ENCODE results near the gene ELMOD3. TPM values are rescaled to one million over a fixed set of nuclear protein-coding genes. Genes with fewer than 3 reads are reported as not detected.

The ELMOD3 gene
- total RNA-seq, 1 donor from 2014 or later, result 22.2 TPM

DNA sequence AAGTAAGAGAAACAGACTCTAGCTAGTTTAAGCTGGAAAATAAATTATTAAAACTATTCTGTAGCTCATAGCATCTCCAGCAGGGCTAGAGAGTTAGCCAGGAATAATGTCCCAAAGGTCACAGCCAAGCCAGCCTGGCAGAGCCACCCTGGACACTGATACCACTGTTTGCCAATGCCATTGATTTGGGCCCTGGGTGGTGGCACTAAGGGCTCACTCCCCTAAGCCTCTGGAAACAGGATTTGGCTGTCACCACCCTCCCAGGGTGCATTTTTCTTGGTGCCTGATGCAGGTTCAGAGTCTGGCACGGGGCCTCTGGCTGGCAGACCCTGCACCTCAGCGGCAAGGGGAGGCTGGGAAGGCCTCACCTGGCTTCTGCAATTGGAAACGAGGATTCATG lies 71.0 kb downstream of the ELMOD3 start:
- no peak overlapping the region for H3K4me3 Mint-ChIP-seq
- TF ChIP-seq, protein P1, sequence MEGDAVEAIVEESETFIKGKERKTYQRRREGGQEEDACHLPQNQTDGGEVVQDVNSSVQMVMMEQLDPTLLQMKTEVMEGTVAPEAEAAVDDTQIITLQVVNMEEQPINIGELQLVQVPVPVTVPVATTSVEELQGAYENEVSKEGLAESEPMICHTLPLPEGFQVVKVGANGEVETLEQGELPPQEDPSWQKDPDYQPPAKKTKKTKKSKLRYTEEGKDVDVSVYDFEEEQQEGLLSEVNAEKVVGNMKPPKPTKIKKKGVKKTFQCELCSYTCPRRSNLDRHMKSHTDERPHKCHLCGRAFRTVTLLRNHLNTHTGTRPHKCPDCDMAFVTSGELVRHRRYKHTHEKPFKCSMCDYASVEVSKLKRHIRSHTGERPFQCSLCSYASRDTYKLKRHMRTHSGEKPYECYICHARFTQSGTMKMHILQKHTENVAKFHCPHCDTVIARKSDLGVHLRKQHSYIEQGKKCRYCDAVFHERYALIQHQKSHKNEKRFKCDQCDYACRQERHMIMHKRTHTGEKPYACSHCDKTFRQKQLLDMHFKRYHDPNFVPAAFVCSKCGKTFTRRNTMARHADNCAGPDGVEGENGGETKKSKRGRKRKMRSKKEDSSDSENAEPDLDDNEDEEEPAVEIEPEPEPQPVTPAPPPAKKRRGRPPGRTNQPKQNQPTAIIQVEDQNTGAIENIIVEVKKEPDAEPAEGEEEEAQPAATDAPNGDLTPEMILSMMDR (conservative IDR thresholded peaks at IDR 0.05), result no peak
- H3K4me1 Mint-ChIP-seq (ENCODE audit: unreplicated experiment), result peaks cover 30% of the 10 kb centered on the region
- no peaks in the 10 kb centered on the region for H3K36me3 Mint-ChIP-seq
- H3K9me3 Mint-ChIP-seq, result no peaks in the 10 kb centered on the region
- H3K27ac Mint-ChIP-seq, result no peak overlapping the region
- no peaks in the 10 kb centered on the region for H3K27me3 Mint-ChIP-seq
- DNase-seq (ENCODE audit: extremely low spot score, unreplicated experiment), result no peak

DNA sequence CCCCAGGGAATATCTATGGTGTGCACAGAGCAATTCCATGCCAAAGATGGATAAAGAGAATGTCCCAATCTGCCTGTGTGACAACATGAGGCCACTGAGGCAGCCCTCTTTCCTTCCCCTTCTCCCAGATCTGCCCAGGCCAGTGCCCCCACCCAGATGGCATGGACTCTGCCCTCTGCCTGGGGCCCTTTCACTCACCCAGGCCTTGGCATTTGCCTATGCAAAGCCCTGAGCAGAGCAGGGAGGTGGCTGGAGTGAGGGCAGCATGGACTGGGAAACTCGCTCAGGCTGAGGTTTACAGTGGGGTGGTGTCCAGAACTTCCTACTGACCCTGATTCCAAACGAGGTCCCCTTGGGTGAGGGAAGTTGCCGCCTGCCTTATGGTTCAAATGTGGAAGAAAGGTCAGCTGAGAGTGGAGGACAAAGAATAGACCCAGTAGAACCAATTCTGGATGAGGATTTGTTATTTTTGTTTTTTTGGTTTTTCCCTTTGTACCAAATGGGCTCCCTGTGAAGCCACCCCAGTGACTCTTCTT lies 72.8 kb downstream of the ELMOD3 start:
- Mint-ChIP-seq H3K4me1 (ENCODE audit: unreplicated experiment) (peaks cover 23% of the 10 kb centered on the region), H3K9me3 (no peaks in the 10 kb centered on the region), H3K27me3 (no peaks in the 10 kb centered on the region), H3K27ac (no peak overlapping the region), H3K36me3 (no peaks in the 10 kb centered on the region), H3K4me3 (no peak overlapping the region)
- TF ChIP-seq, protein P1 (conservative IDR thresholded peaks at IDR 0.05), result no peak
- no peak for DNase-seq (ENCODE audit: extremely low spot score, unreplicated experiment)

DNA sequence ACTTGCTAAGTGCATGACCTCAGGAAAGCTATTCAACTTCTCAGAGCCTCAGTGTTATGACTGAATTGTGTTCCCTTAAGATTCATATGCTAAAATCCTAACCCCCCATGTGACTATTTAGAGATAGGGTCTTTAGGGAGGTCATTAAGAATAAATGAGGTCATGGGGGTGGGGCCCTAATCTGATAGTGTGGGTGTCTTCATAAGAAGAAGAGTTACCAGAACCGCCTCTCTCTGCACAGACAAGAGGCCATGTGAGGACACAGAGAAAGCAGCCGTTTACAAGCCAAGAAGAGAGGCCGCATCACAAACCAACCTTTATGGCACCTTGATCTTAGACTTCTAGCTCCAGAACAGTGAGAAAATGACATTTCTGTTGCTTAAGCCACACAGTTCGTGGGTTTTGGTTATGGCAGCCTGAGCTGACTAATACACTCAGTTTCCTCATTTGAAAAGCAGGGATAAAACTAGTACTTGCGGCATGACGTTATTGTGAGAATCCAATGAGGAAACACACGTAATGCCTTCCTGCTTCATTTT lies 73.8 kb downstream of the ELMOD3 start:
- TF ChIP-seq, protein P1 (conservative IDR thresholded peaks at IDR 0.05), result no peak
- Mint-ChIP-seq H3K9me3 (no peaks in the 10 kb centered on the region), H3K27ac (no peak overlapping the region), H3K4me3 (no peak overlapping the region), H3K4me1 (ENCODE audit: unreplicated experiment) (peaks cover 23% of the 10 kb centered on the region), H3K27me3 (no peaks in the 10 kb centered on the region), H3K36me3 (no peaks in the 10 kb centered on the region)
- no peak for DNase-seq (ENCODE audit: extremely low spot score, unreplicated experiment)

DNA sequence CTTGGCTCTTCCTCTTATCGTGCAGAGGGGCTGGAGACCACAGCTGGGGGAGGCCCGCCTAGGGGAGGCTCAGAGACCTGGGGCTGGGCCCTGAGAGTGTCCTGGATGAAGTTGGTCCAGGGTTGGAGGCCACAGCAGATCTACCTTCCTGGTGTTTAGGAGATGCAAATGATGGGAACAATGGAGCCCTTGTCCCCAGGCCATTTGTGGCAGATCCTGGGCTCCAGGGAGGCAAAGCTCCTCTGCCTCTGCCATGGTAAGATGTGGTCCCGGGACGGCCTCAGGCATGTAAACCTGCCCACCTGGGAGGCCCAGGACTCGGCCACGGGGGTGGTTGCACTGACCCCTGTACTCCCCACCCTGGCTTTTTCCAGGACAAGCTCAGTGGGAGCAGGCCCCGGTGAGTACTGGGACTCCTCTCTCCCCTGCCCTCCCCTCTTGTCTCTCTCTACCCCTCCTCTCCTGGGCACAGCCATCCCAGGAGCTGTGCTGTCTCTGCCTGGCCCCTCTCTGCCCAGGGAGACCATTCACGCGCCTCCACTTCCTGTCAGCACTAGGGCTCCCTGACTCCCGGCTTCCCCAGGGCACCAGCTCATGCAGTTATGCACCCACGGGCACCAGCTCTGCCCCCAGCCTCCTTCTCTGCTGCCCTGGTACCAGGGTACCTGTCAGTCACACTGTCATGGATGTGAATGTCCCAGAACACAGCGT lies 74.8 kb downstream of the ELMOD3 start:
- Mint-ChIP-seq H3K27me3 (no peaks in the 10 kb centered on the region), H3K4me1 (ENCODE audit: unreplicated experiment) (peaks cover 18% of the 10 kb centered on the region), H3K9me3 (no peaks in the 10 kb centered on the region), H3K27ac (no peak overlapping the region), H3K4me3 (no peak overlapping the region), H3K36me3 (no peaks in the 10 kb centered on the region)
- no peak for DNase-seq (ENCODE audit: extremely low spot score, unreplicated experiment)
- TF ChIP-seq, protein P1 (conservative IDR thresholded peaks at IDR 0.05), result no peak

DNA sequence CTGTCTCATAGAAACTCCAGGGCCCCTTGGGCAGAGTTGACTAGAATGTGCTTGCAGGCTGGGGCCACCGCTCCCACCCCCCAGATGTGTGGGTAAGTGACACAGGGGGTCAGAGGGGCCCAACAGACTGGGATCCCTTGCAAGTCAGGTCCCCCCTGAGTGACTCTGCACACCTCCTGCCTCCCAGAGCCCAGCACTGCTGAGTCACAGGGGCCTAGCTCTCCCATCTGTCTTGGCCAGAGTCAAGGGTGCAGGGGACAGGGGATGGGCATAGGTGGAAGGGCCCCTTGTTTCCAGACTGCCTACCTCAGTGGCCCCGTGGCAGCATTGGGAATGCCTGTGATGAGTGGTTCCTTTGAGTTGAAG lies 75.3 kb downstream of the ELMOD3 start:
- no peak overlapping the region for H3K27ac Mint-ChIP-seq

More for the DNA sequence above, 75.3 kb downstream of the ELMOD3 start:
- no peaks in the 10 kb centered on the region for H3K27me3 Mint-ChIP-seq
- H3K4me3 Mint-ChIP-seq, result no peak overlapping the region
- no peaks in the 10 kb centered on the region for H3K9me3 Mint-ChIP-seq
- no peaks in the 10 kb centered on the region for H3K36me3 Mint-ChIP-seq
- peaks cover 18% of the 10 kb centered on the region for H3K4me1 Mint-ChIP-seq (ENCODE audit: unreplicated experiment)
- no peak for DNase-seq (ENCODE audit: extremely low spot score, unreplicated experiment)
- TF ChIP-seq, protein P1 (conservative IDR thresholded peaks at IDR 0.05), result no peak

Data from type B pancreatic cell (in vitro differentiated cells).